A673 (cell line): ENCODE data around the gene SLC25A25.

ENCODE experiments used
- CTCF ChIP-seq: fragments of 300-800, 200-600 bp; sonication (generic); conservative IDR thresholded peaks from 2 replicates; pipeline ENCODE4 v1.5.1; 2017; ENCODE audit warnings: low read depth, mild to moderate bottlenecking, antibody characterized with exemption, low read length, moderate library complexity, mixed read lengths
- EZH2 ChIP-seq: fragments of 200-600 bp; sonication (generic); IDR thresholded peaks from 2 replicates; pipeline ENCODE4 v1.6.1; 2017; ENCODE audit warnings: borderline replicate concordance, low read depth, mild to moderate bottlenecking, mixed read lengths, antibody characterized with exemption, low read length; ENCODE audit not compliant: poor library complexity, severe bottlenecking

- TF ChIP-seq CTCF (no peak), EZH2 (no peak)
These were observed 73.6 kb downstream of the SLC25A25 start for GRCh38 chr9:128141604-128142003.
